Smooth muscle cell (in vitro differentiated cells): ENCODE measurements around the gene CDYL. TPM values are rescaled to one million over a fixed set of nuclear protein-coding genes. Genes with fewer than 3 reads are reported as not detected.

ENCODE experiments used
- DNase-seq: peaks from one replicate; lab custom pipeline; 2025; ENCODE audit not compliant: unreplicated experiment; lab: John Stamatoyannopoulos, UW
- H2AFZ ChIP-seq: fragments of 200-600 bp; sonication (generic); 2 replicates; pipeline ENCODE4 v1.6.0; 2016; ENCODE audit warnings: antibody characterized with exemption, low read depth, mild to moderate bottlenecking
- H3F3A ChIP-seq: fragments of 200-600 bp; sonication (generic); 2 replicates; pipeline ENCODE4 v1.6.0; 2017; ENCODE audit warnings: antibody characterized with exemption, low read depth
- H3K27ac ChIP-seq: fragments of 200-600 bp; sonication (generic); 2 replicates; pipeline ENCODE4 v1.5.1; 2016; ENCODE audit warnings: low read depth, mild to moderate bottlenecking
- H3K27me3 ChIP-seq: fragments of 200-600 bp; sonication (generic); 2 replicates; pipeline ENCODE4 v1.6.1; 2016; ENCODE audit warnings: low read depth, mild to moderate bottlenecking
- H3K36me3 ChIP-seq: fragments of 200-600 bp; sonication (generic); 2 replicates; pipeline ENCODE4 v1.5.1; 2016; ENCODE audit warnings: low read depth
- H3K4me1 ChIP-seq: fragments of 200-600 bp; sonication (generic); 2 replicates; pipeline ENCODE4 v1.5.1; 2016; ENCODE audit warnings: low read depth
- H3K4me2 ChIP-seq: fragments of 200-600 bp; sonication (generic); 2 replicates; pipeline ENCODE4 v1.6.0; 2016; ENCODE audit warnings: mild to moderate bottlenecking
- H3K4me3 ChIP-seq: fragments of 200-600 bp; sonication (generic); 2 replicates; pipeline ENCODE4 v1.5.1; 2016; ENCODE audit warnings: mild to moderate bottlenecking
- H3K79me2 ChIP-seq: fragments of 200-600 bp; sonication (generic); 2 replicates; pipeline ENCODE4 v1.6.0; 2016; ENCODE audit warnings: low read depth, mild to moderate bottlenecking
- H3K9ac ChIP-seq: fragments of 200-600 bp; sonication (generic); 2 replicates; pipeline ENCODE4 v1.6.0; 2016; ENCODE audit warnings: low read depth
- H3K9me3 ChIP-seq: fragments of 200-600 bp; sonication (generic); replicated peaks from 2 replicates; pipeline ENCODE4 v1.5.1; 2016; ENCODE audit warnings: low read depth
- H4K20me1 ChIP-seq: fragments of 200-600 bp; sonication (generic); 2 replicates; pipeline ENCODE4 v1.6.0; 2016; ENCODE audit warnings: low read depth
- CTCF ChIP-seq: fragments of 200-600 bp; sonication (generic); IDR thresholded peaks from 2 replicates; pipeline ENCODE4 v1.5.1; 2017; ENCODE audit warnings: borderline replicate concordance, mild to moderate bottlenecking, antibody characterized with exemption; ENCODE audit not compliant: insufficient read depth, poor library complexity, severe bottlenecking
- WGBS: methylation state at CpG from one replicate; pipeline ENCODE4 v1.1.7; 2016; ENCODE audit warnings: low lambda C conversion rate; 5-methylcytosine and 5-hydroxymethylcytosine counted together
- polyA plus RNA-seq: library from polyadenylated mRNA; unstranded; fragments of >200 nt; fragmentation: Nextera tagmentation; extraction: Ambion mirVana; gene quantifications from 2 replicates; pipeline ENCODE4 v1.2.1, GENCODE V29; 2016
- total RNA-seq: library from RNA; depleted of rRNA; stranded (reverse); fragments of >200 nt; gene quantifications from 2 replicates; pipeline ENCODE4 v1.2.3, GENCODE V29; 2014

CDYL gene
- total and polyA plus RNA-seq, 2 experiments from 2014 or later = 28.7 to 34.5 TPM

- Histone ChIP-seq H3K27me3 (no peaks in the 10 kb centered on the region), H3K4me3 (no peak overlapping the region), H3K9ac (no peak overlapping the region), H3K79me2 (peaks cover 92% of the 10 kb centered on the region), H3F3A (no peaks in the 10 kb centered on the region), H3K27ac (peak overlapping the region; percentile 79), H4K20me1 (peaks cover 100% of the 10 kb centered on the region), H3K36me3 (no peaks in the 10 kb centered on the region), H3K4me1 (peaks cover 3% of the 10 kb centered on the region), H3K4me2 (peak overlapping the region; percentile 33), H3K9me3 (no peaks in the 10 kb centered on the region), H2AFZ (no peak overlapping the region)
- 79% methylated on average over 4 of the region's 4 CpGs for WGBS
- TF ChIP-seq CTCF = no peak
- no peak for DNase-seq
Observed at GRCh38 chr6:4853349-4853748, 77.1 kb downstream of the CDYL start.

DNA sequence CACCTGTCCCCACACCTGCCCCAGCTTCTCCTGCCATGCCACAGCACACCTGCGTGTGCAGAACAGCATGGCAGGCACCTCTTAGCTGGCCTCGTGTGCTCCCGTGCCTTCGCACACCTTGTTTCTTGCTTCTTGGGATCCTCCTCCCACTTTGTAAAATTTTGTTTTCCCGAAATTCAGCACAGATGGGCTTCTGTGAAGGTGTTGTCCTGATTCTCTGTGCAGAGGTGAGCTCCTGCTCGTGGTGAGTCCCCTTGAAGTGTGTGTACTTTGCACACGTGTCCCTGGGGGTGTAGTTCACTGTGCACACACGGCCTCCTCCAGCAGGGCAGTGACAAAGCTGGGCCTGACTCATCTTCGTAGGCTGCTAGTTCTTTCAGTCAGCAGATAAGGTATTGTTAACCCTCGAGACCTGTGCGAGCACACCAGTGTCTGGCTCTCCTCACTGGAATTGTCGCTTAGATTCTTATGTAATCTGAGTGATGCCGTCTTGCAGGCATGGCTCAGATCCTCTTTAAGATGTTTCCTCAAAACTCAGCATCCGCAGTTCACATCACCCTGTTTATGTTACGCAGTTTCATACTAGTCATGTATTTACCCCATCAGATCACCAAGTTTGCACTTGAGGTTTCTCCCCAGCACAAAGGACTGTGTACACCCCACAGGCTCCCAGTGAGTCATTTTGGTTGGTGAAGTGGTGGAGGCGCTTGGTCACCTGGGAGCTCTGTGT lies 77.7 kb downstream of the CDYL start:
- DNase-seq = no peak
- WGBS = 51% methylated on average over 16 of the region's 16 CpGs
- peak overlapping the region; percentile 79 for H3K27ac ChIP-seq
- H3K27me3 ChIP-seq = no peaks in the 10 kb centered on the region
- H4K20me1 ChIP-seq = peaks cover 100% of the 10 kb centered on the region
- peak overlapping the region; percentile 33 for H3K4me2 ChIP-seq
- no peak for TF ChIP-seq CTCF
- H3K79me2 ChIP-seq = peaks cover 91% of the 10 kb centered on the region
- H2AFZ ChIP-seq = no peak overlapping the region
- H3F3A ChIP-seq = peaks cover 4% of the 10 kb centered on the region
- no peaks in the 10 kb centered on the region for H3K4me1 ChIP-seq
- H3K4me3 ChIP-seq = no peak overlapping the region
- no peak overlapping the region for H3K9ac ChIP-seq
- H3K36me3 ChIP-seq = no peaks in the 10 kb centered on the region
- H3K9me3 ChIP-seq = no peaks in the 10 kb centered on the region

DNA sequence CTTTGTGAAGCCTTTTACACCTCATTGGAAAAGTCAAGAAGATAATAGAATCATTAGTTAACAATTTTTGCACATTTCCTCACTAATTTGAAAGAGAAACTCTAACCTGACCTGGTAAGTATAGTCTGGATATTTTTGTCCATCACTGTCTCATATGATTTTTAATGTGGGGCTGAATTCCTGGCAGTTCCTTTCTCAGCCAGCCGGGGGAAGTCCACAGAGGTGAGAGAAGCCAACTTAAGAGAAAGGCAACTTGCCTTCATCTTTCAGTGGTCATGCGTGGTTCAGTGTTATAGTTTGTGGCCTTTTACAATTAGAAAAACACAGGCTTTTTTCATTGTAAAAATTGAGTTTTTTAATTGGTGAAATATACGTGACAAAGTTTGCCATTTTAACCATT lies 80.6 kb downstream of the CDYL start:
- peaks cover 10% of the 10 kb centered on the region for H3F3A ChIP-seq
- no peak for TF ChIP-seq CTCF

More for the DNA sequence above, 80.6 kb downstream of the CDYL start:
- Histone ChIP-seq H3K9me3 (no peaks in the 10 kb centered on the region), H3K4me3 (no peak overlapping the region), H3K4me1 (no peaks in the 10 kb centered on the region), H3K4me2 (no peak overlapping the region), H3K36me3 (no peaks in the 10 kb centered on the region), H3K79me2 (peaks cover 89% of the 10 kb centered on the region), H3K9ac (no peak overlapping the region), H4K20me1 (peaks cover 99% of the 10 kb centered on the region), H2AFZ (no peak overlapping the region), H3K27me3 (no peaks in the 10 kb centered on the region), H3K27ac (no peak overlapping the region)
- no peak for DNase-seq
- WGBS = 94% methylated on average over 3 of the region's 3 CpGs
